ENCODE results near the gene CCDC187. TPM values are rescaled to one million over a fixed set of nuclear protein-coding genes. Genes with fewer than 3 reads are reported as not detected.
"Not testable (repeated sequence)": the region's sequence is repeated elsewhere in the genome, so short reads cannot be mapped to it uniquely, and the experiment has no call there.

The CCDC187 gene
- 0.04 TPM for polyA plus RNA-seq (ENCODE audit: insufficient read length)

- no peak for DNase-seq
Measured at GRCh38 chr9:136303825-136304416, at the start of gene CCDC187. Gene CCDC187 (minus strand): TSS chr9:136304094. CDS start chr9:136303830, 264 bp downstream.

- no peak for DNase-seq
Measured at GRCh38 chr9:136353088-136353487, 49.2 kb upstream of the CCDC187 start.

- no peak for DNase-seq
Measured at GRCh38 chr9:136352682-136353081, 48.8 kb upstream of the CCDC187 start.

GRCh38 chr9:136351868-136352267 lies 48.0 kb upstream of the CCDC187 start:
- not testable (repeated sequence) for DNase-seq

GRCh38 chr9:136351252-136351800 lies 47.4 kb upstream of the CCDC187 start:
- DNase-seq: no peak

GRCh38 chr9:136349546-136349945 lies 45.7 kb upstream of the CCDC187 start:
- DNase-seq: no peak

- no peak for DNase-seq
Measured at GRCh38 chr9:136348691-136349090, 44.8 kb upstream of the CCDC187 start.

- no peak for DNase-seq
Measured at GRCh38 chr9:136347472-136348256, 43.8 kb upstream of the CCDC187 start.

GRCh38 chr9:136346927-136347465 lies 43.1 kb upstream of the CCDC187 start:
- no peak for DNase-seq

GRCh38 chr9:136346157-136346481 lies 42.2 kb upstream of the CCDC187 start:
- no peak for DNase-seq

- DNase-seq: no peak
Measured at GRCh38 chr9:136345281-136346156, 41.6 kb upstream of the CCDC187 start.

- no peak for DNase-seq
Measured at GRCh38 chr9:136344544-136345280, 40.8 kb upstream of the CCDC187 start.

GRCh38 chr9:136343884-136344269 lies 40.0 kb upstream of the CCDC187 start:
- DNase-seq: no peak

- no peak for DNase-seq
Measured at GRCh38 chr9:136343121-136343883, 39.4 kb upstream of the CCDC187 start.

GRCh38 chr9:136342181-136343120 lies 38.6 kb upstream of the CCDC187 start:
- no peak for DNase-seq

GRCh38 chr9:136341769-136342168 lies 37.9 kb upstream of the CCDC187 start:
- DNase-seq: no peak

- DNase-seq: no peak
Measured at GRCh38 chr9:136341042-136341655, 37.3 kb upstream of the CCDC187 start.

- DNase-seq: no peak
Measured at GRCh38 chr9:136340356-136341041, 36.6 kb upstream of the CCDC187 start.

- no peak for DNase-seq
Measured at GRCh38 chr9:136339958-136340310, 36.0 kb upstream of the CCDC187 start.

Data from hindlimb muscle (tissue), 1 donor.